NCI-H2196 treated with DMSO at 0.1 percent for 48 hours (cell line): Measurements from ENCODE around the gene ZNRF4.
"Not testable (repeated sequence)": the region's sequence is repeated elsewhere in the genome, so short reads cannot be mapped to it uniquely, and the experiment has no call there.

Experiments
- DNase-seq: peaks from one replicate; lab custom pipeline; 2025; ENCODE audit not compliant: unreplicated experiment; lab: John Stamatoyannopoulos, UW

The ZNRF4 gene, protein sequence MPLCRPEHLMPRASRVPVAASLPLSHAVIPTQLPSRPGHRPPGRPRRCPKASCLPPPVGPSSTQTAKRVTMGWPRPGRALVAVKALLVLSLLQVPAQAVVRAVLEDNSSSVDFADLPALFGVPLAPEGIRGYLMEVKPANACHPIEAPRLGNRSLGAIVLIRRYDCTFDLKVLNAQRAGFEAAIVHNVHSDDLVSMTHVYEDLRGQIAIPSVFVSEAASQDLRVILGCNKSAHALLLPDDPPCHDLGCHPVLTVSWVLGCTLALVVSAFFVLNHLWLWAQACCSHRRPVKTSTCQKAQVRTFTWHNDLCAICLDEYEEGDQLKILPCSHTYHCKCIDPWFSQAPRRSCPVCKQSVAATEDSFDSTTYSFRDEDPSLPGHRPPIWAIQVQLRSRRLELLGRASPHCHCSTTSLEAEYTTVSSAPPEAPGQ

DNA sequence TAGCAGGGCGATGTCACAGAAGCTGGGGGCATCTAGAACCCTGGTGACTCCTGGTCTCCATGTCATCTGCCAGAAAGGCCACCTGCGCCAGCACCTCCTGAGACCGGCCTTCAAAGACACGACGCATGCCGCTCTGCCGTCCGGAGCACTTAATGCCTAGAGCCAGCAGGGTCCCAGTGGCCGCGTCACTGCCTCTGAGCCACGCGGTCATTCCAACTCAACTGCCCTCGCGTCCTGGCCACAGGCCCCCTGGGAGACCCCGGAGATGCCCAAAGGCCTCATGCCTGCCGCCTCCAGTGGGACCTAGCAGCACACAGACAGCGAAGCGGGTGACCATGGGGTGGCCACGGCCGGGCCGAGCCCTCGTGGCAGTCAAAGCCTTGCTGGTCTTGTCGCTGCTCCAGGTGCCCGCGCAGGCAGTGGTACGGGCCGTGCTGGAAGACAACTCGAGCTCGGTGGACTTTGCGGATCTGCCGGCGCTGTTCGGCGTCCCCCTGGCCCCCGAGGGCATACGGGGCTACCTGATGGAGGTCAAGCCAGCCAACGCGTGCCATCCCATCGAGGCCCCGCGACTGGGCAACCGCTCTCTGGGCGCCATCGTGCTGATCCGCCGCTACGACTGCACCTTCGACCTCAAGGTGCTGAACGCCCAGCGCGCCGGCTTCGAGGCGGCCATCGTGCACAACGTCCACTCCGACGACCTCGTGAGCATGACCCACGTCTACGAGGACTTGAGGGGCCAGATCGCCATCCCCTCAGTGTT lies at the start of gene ZNRF4:
Gene ZNRF4 (plus strand): TSS at position 51 of the 763 bp plus-strand sequence. CDS start 75 bp downstream, at position 126.
- no peak for DNase-seq

DNA sequence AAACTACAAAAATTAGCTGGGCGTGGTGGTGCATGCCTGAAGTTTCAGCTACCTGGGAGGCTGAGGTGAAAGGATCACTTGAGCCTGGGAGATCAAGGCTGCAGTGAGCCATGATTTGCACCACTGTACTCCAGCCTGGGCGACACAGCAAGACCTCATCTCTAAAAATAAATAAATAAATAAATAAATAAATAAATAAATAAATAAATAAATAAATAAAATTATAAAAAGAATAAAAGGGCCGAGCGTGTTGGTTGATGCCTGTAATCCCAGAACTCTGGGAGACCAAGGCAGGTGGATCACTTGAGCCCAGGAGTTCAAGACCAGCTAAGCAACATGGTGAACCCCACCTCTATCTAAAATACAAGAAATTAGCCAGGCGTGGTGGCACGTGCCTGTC lies 49.0 kb upstream of the ZNRF4 start:
- not testable (repeated sequence) for DNase-seq

DNA sequence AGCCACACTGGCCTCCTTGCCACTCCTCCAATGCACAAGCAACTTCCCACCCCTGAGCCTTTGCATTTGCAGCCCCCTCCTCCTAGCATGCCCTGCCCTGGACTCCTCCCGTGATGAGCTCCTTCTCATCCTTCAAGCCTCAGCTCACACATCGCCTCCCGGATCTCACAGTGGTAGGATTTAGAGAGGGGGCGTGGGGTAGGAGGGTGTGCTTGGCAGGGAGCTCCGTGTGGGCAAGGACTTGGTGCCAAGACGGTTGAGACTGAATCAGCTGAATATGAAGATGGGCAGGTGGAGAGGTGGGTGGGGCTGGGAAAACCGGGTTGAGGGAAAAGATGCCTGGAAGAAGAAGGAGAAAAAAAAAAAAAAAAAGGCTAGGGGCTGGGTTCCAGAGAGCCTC lies 48.4 kb upstream of the ZNRF4 start:
- no peak for DNase-seq

DNA sequence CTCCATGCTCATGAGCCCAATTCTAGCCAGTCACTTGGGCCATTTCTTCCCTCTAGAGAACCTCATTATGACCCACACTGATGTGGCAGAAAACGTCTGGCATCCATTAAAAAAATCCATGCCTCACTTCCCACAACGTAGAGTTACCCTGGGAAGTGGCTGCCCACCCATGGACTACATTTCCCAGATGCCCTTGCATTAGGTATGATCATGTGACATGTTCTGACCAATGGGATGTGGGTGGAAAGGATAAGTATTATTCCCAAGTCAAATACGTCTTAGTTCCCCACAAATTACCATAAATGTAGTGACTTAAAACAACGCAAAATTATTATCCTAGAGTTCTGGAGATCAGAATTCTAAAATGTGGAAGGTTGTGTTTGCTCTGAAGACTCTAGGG lies 47.9 kb upstream of the ZNRF4 start:
- DNase-seq = no peak

DNA sequence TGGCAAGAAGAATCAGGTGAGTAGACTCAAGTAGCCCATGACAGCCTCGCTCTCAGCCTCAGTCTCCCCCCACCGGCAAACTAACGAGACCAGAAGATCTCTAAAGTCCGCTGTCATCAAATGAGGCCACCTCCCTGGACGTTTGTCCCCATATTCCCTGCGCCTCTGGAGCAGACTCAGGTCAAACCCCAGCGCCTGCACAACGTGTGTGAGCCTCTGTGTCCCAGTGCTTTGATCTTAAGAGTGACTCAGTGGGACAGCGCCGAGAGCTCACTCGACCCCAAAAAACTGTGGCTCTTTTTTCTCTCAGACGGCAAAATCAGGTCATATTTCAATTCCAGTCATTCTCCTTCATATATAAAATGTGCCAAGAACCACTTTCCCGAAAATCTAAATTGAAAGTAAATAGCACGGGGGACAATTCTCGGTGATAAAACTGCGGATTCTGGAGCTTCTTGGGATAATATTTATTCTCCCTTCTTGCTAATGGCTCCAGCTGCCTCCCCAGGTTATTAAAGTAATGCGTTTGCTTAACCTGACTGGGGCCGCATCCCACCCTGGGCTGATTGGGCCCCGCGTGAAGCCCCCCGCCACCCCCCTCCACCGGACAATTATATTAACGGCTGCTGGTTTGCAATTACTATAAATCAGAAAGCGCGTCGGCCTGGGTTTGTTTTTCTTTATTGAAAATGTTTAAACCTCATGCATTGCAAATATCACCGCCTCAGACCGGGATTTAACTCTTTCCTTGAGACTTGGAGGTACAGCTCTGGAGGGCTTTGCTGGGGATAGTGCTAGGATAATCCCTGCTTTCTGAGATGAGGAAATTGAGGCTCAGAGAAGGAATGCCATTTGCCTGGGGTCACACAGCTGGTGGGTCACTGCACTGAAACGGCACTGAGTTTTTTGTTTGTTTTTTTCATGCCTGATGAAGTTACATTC lies 37.5 kb upstream of the ZNRF4 start:
- DNase-seq = no peak

DNA sequence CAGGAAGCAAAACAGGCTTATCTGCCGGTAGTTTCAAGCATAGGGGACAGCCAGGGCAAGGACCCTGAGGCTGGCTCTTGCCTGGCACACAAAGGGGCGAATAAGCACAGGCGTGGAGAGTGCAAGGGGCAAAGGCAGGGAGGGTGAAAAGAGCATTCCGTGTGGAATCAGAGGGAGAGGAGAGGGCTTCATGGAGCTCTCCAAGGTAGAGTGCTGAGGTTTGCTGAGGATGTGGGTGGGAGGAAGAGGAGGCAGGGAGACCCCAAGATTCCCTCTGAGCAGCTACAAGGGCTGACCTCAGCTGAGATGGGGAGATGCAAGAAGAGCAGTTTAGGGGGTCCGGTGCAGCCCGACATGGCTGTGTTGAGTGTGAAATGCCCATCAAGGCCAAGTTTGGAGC lies 36.5 kb upstream of the ZNRF4 start:
- DNase-seq = no peak

DNA sequence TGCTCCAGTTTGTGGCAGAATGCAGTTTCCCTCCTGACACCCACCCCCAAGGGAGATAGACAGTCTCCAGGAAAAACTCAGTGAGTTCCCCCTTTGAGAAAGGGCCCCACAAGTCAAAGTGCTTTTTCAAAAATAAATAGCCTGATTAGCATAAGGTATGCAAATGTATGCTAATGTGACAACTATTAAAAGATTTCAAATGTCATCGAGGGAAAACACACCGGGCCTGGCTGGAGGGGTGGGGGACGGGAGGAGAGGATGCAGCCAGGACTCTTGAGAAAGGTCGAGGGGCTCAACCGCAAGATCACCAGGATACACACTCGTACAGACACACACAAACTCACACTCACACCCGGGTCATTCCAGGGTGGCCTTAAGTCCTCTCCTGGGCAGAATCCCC lies 34.3 kb upstream of the ZNRF4 start:
- DNase-seq = no peak

DNA sequence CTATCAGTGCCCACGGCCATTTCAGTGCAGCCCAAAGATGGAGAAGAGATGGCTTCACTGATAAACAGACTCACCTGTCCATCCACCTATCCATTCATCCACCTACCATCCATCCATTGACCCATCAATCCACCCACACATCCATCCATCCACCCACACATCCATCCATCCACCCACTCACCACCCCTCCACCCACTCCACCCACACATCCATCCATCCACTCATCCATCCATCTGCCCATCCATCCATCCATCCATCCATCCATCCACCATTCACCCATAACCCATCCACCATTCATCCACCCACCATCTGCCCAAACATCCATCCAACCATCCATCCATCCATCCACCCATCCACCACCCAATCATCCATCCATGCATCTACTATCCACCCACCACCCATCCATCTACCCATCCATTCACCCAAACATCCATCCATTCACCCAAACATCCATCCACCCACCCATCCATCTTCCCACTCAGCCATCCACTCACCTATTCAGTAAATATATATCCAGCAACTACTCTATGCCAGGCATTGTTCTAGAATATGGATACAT lies 31.6 kb upstream of the ZNRF4 start:
- no peak for DNase-seq

DNA sequence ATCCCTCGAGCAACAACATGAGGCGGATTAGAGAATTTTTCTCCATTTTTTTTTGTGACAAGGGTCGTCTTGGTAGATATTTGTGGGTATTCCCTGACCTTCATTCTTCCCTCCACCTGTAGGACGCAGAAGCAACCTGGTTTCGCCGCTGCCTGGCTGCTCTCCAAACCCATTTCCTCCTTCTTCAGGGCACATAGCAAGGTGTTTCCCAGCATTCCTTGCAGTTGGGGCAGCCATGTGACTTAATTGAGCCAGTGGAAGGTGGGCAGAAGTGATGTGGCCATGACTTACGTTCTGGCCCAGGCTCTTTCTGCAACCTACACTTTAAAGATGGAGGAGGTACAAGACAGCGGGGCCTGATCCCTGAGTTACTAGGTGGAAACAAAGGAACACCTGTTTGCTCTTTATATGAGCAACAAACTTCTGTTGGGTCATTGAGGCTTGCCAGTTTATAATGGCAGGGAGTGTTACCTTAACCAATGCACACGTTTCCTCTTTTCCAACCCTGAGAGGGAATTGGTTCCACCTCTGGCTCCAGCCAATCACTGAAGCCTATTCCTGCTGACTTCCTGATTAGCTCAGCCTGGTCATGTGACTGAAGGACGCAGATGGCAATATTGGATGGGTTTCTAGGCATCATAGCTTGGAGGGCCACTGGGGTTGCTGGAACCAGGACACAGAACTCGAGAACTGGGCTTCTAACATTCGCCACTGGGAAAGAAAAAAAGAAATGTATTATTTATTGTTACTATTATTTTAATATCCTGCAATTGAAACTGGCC lies 30.8 kb upstream of the ZNRF4 start:
- no peak for DNase-seq

DNA sequence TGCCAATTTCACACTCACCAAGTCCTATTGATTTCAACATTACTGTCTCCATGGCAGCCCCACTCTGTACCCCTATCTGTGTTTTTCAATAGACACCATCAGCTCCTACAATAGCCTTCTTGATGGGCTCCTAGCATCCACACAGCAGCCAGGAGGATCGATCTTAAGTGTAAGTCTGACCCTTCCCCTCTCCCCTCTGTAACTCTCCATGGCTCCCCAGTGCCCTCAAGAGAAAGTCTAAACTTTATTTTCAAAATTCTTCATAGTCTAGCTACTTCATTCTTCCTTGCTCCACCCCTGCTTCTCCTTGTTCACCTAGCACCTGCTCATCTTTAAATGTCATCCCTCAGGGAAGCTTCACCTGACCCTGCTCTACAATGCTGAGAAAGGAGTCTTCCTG lies 30.0 kb upstream of the ZNRF4 start:
- DNase-seq = no peak

DNA sequence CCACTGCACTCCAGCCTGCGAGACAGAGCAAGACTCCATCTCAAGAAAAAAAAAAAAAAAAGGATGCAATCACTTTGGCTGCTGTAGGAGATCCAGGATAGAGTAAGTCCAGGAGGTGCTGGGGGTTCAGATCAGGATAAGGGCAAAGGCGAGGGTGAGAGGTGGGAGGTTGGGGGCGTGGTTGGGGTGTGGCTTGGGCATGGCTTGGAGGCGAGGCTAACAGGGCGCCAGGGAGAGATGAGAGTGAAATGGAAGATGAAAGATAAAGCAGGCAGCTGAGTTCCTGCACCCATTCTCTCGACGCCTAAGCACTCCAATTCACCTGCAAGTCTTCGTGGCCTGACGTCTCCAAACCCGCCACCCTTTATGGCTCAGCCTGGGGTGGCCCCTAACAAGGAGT lies 25.0 kb upstream of the ZNRF4 start:
- no peak for DNase-seq

DNA sequence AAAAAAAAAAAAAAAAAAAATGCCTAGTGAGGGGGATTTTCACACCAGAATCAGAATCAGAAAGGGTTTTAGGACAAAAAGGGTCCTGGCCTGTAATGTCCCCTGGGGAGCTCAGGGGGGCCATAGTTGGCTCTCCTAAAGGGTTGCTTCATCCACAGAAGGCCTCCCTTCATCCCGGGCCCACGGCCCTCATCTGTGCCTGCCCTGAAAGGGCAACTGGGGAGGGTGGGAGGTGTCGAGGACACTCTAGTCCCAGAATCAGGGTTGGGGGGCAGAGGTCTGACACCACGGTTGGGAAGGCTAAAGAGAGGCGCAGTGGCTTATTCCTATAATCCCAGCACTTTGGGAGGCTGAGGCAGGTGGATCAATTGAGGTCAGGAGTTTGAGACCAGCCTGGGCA lies 22.5 kb upstream of the ZNRF4 start:
- no peak for DNase-seq

DNA sequence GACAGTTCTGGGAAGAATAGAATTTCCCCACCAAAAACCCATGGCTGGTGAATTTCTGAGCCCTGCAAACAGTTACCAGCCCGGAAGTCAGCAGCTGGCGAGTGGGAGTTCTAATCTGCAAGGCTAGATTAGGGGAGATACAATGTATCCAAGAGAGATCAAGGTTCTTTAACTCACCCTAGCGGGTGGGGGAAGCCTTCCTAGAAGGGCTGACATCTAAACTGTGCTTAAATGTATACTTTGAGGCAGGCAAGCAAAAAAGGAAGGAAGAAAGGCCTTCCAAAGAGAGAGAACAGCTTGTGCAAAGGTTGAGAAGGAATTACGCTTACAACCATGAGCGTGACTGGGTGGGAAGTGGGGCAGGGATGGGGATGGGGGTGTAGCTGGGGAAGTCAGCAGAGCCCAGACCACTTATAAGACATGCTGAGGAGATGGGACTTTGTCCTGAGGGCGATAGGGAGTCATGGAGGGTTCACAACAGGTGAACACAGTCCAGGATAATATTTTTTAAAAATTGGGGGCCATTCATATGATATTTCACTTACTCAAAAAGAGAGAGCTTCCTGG lies 20.8 kb upstream of the ZNRF4 start:
- no peak for DNase-seq

DNA sequence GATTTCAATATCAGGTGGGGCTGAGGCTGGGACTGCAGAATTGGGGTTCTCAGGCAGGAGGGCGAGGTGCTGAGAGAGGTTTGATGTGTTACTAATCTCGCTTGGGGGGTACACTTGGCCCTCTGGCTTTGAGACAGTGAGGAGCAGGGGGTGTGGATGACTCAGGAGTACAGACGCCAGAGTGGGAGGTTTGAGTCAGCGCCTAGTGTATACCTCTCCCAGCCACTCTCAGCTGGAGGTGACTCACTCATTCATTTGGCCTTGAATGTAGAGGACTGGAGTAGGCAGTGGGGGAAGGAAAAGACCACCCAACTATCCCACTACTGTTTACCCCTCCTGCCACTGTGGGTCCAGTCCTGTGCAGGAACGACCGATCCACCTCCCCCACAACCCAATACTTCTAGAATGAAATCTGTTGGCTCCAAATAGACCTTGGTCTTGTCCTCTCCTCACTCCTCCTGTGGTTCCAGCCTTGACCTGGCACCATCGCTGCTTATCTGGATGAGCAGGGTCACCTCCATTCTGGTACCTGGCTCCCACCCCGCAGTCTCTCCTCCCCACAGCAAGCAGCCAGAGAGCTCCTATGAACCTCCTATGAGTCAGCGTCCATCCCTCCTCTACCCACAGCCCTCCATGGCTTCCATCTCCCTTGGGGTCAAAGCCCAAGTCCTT lies 20.1 kb upstream of the ZNRF4 start:
- no peak for DNase-seq

DNA sequence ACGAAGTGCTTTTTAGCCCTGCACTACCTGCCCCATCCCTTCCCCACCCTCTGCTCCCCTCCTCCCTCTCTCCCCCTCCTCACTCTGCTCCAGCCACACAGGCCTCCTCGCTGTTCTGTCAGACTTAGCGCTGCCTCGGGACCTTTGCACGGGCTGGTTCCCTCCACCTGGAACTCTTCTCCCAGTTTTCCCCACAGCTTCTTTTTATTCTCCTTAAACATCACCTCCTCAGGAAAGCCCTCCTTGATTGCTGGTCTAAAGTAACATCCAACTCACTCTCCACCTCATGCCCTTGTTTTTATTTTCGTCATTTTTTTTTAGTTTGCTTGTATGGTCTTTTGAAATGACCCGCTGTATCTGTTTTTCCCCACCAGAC lies 19.6 kb upstream of the ZNRF4 start:
- DNase-seq = no peak

DNA sequence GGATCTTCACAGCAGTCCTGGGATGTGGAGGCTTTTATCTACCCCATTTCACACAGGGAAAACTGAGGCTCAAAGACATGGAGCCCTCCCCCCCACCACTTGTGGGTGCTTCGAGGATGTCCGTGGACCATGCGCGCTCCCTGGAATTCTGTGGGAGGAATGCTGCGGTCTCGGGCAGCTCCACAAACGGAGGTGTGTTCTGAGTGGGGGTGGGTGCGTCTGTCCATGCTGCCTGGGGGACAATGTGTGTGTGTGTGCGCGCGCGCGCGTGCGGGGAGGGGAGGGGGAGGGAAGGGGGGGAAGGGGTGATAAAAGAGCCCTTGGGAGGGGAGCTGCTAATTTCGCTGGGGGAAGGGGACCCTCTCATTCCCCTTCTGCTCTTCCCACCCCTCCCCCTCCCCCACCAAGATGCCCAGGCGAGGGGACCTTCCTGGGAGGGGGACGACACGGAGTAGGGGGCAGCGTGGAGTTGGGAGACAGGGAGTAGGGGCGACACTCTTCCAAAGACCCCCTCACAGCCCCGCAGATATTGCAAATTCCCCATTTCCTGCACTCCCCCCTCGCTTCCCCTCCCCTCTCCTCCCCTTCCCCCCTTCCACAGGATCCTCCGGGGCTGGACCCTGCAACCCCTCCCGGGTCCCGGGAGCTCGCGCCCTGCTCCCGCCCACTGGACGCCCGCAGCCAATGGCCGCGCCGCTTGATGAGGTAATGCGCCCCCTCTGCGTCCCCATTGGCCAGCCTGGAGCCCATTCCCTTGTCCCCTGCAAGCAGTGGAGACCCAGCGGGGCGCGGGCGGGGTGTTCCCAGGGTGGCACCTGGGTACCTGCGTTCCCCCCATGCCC lies 18.9 kb upstream of the ZNRF4 start:
- peak; percentile 46 for DNase-seq

DNA sequence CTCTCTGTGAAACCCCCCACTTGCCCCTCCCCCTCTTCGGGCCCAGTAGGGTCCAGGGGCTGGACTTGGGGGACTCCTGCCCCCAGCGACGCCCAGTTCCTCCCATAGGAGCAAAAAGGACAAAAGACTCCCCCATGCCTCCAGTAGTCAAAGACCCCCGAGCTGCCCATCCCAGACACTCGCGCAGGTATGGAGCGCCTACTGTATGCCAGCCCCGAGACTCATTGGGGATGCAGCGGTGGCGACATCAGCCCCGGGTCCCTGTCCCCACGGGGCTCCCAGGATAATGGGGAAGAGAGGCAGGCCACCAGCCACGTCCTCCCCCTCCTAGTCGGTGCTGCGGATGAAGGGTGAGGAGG lies 18.3 kb upstream of the ZNRF4 start:
- DNase-seq = no peak

DNA sequence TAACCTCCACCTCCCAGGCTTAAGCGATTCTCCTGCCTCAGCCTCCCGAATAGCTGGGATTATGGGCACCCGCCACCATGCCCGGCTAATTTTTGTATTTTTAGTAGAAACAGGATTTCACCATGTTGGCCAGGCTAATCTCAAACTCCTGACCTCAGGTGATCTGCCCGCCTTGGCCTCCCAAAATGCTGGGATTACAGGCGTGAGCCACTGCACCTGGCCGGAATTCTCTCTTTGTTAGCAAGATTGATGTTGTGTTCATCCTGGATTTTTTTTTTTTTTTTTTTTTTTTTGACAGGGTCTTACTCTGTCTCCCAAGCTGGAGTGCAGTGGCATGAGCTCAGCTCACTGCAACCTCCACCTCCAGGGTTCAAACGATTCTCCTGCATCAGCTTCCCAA lies 16.5 kb upstream of the ZNRF4 start:
- DNase-seq = not testable (repeated sequence)

DNA sequence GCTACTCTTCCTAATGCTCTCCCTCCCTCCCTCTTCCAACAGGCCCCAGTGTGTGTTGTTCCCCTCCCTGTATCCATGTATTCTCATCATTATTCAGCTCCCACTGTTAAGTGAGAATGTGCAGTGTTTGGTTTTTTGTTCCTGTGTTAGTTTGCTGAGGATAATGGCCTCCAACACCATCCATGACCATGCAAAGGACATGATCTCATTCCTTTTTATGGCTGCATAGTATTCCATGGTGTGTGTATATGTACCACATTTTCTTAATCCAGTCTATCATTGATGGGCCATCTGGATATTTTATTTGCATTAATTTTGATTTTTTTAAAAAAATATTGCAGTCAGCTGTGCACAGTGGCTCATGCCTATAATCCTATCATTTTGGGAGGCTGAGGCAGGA lies 15.8 kb upstream of the ZNRF4 start:
- DNase-seq = no peak
